Measurements from ENCODE around the gene SPAG16. TPM values are rescaled to one million over a fixed set of nuclear protein-coding genes. Genes with fewer than 3 reads are reported as not detected.
A peak's percentile ranks its signal among the peaks of the same experiment; 100 is the strongest.

Gene SPAG16
- total RNA-seq, 1 experiment from 2014 or later: 17.2 TPM

DNA sequence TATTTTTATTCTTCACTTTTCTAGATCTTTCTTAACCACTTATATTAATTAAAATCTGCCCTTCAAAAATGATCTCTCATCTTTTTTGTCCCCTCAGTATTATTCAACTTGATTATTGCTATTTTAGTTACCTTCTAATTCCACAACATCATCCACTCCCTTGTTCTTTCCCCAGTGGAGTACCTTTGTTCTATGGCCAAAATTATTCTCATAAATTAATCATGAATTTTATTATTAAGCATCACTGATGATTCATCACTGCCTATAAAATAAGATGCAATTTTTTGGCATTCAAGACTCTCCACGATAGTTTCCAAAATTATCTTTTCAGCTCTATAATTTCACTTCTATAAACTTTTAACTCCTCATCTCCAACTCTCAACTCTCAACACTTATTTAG, 505.7 kb downstream of the SPAG16 start:
- ATAC-seq (peak; percentile 53), DNase-seq (peak; percentile 51)
- Histone ChIP-seq H3K4me1 (ENCODE audit: insufficient read depth, low read length) (no peaks in the 10 kb centered on the region), H3K27me3 (ENCODE audit: low read length) (no peaks in the 10 kb centered on the region), H3K4me3 (ENCODE audit: low read length) (no peak overlapping the region), H4K20me1 (ENCODE audit: low read length) (no peaks in the 10 kb centered on the region), H3F3A (ENCODE audit: low read length, unreplicated experiment) (no peaks in the 10 kb centered on the region), H3K36me3 (ENCODE audit: low read depth, low read length) (no peaks in the 10 kb centered on the region), H3K9me2 (replicated peaks; ENCODE audit: low read length) (no peaks in the 10 kb centered on the region), H2AFZ (ENCODE audit: low read length) (no peak overlapping the region), H3K27ac (ENCODE audit: low read length) (no peak overlapping the region), H3K9ac (ENCODE audit: low read length) (no peak overlapping the region), H3K79me2 (ENCODE audit: low read length) (no peaks in the 10 kb centered on the region), H3K4me2 (ENCODE audit: low read length) (no peak overlapping the region), H3K9me3 (ENCODE audit: low read length) (no peaks in the 10 kb centered on the region)
- BruUV-seq (replicated peaks): no TSS peak
- TF ChIP-seq, protein P1, sequence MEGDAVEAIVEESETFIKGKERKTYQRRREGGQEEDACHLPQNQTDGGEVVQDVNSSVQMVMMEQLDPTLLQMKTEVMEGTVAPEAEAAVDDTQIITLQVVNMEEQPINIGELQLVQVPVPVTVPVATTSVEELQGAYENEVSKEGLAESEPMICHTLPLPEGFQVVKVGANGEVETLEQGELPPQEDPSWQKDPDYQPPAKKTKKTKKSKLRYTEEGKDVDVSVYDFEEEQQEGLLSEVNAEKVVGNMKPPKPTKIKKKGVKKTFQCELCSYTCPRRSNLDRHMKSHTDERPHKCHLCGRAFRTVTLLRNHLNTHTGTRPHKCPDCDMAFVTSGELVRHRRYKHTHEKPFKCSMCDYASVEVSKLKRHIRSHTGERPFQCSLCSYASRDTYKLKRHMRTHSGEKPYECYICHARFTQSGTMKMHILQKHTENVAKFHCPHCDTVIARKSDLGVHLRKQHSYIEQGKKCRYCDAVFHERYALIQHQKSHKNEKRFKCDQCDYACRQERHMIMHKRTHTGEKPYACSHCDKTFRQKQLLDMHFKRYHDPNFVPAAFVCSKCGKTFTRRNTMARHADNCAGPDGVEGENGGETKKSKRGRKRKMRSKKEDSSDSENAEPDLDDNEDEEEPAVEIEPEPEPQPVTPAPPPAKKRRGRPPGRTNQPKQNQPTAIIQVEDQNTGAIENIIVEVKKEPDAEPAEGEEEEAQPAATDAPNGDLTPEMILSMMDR (conservative IDR thresholded peaks at IDR 0.05; ENCODE audit: low read depth, low read length): no peak
- TF ChIP-seq EZH2 (IDR thresholded peaks at IDR 0.05; ENCODE audit: low read length, unreplicated experiment) (no peak), EZH2phosphoT487 (IDR thresholded peaks at IDR 0.05; ENCODE audit: borderline replicate concordance, low read length) (no peak)
- ChIA-PET CTCF (no interaction called here), POLR2A (ENCODE audit: unreplicated experiment) (interaction anchor here (0.6 kb wide), 1 partner anchor 147 kb away, joined by 3 read pairs; no protein-coding TSS in a partner anchor)
- intact Hi-C loops (cut with micrococcal nuclease): no loop called here

DNA sequence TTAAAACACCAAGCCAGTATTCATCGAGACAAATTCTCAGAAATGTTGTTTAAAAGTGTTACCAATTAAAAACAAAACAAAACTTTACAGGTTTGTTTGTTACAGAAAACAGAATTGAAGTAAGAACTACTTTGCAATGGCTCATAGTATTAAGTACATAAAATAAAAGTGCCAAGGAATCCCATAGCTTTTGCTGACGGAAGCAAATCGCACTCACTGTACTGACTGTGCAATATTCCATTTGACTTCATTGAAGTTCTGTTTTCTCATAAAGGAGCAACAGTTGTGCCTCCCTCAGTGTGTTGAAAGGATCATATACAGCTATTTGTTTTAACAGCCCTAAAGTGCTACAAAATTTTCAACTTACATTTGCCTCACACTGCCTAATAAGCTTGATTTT, 507.8 kb downstream of the SPAG16 start:
- H3K4me1 ChIP-seq (ENCODE audit: insufficient read depth, low read length): no peaks in the 10 kb centered on the region
- ChIA-PET CTCF (no interaction called here), POLR2A (ENCODE audit: unreplicated experiment) (no interaction called here)

DNA sequence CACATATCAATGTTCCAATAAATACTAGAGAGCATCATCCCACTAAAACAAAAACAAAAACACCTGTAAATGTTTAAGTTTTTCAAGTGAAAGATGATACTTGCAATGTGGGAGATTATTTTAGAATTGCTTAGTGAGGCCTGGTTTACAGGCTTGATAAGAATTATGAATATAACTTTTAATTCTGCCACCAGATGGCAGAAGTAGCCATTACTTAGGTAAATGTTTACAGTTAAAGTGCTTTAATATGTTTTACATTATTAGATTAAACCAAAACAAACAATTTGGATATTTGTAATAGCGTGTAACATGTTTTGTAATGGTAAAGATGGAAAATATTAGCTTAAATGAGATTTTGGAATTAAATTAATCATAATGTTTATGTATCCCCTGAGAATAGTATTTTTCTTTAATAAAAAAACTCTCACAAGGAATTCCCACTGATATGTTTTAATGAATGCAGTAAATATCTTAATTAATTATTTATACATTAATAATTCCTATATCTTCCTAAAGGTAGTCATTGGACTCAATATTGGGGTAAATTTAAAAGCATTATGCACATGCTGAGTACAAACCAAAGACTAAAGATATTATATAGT, 522.0 kb downstream of the SPAG16 start:
- intact Hi-C loops (cut with micrococcal nuclease): loop anchor here (1.0 to 10.0 kb wide), 9 partner anchors 129 to 1459 kb away; partner anchors contain the start of gene VWC2L
- BruUV-seq (replicated peaks): no TSS peak
- peak; percentile 71 for DNase-seq

More for the DNA sequence above, 507.8 kb downstream of the SPAG16 start:
- no peak overlapping the region for H3K9ac ChIP-seq (ENCODE audit: low read length)
- H3K4me2 ChIP-seq (ENCODE audit: low read length): no peak overlapping the region
- no peaks in the 10 kb centered on the region for H3K9me2 ChIP-seq (replicated peaks; ENCODE audit: low read length)
- TF ChIP-seq, protein P1 (conservative IDR thresholded peaks at IDR 0.05; ENCODE audit: low read depth, low read length): no peak
- no peak for TF ChIP-seq EZH2 (IDR thresholded peaks at IDR 0.05; ENCODE audit: low read length, unreplicated experiment)
- no peak for TF ChIP-seq EZH2phosphoT487 (IDR thresholded peaks at IDR 0.05; ENCODE audit: borderline replicate concordance, low read length)
- no peaks in the 10 kb centered on the region for H3K36me3 ChIP-seq (ENCODE audit: low read depth, low read length)
- DNase-seq (no peak), ATAC-seq (no peak)
- H3K9me3 ChIP-seq (ENCODE audit: low read length): no peaks in the 10 kb centered on the region
- intact Hi-C loops (cut with micrococcal nuclease): no loop called here
- H3F3A ChIP-seq (ENCODE audit: low read length, unreplicated experiment): no peaks in the 10 kb centered on the region
- no peak overlapping the region for H3K27ac ChIP-seq (ENCODE audit: low read length)
- H3K27me3 ChIP-seq (ENCODE audit: low read length): no peaks in the 10 kb centered on the region
- no peaks in the 10 kb centered on the region for H3K79me2 ChIP-seq (ENCODE audit: low read length)
- H2AFZ ChIP-seq (ENCODE audit: low read length): no peak overlapping the region
- BruUV-seq (replicated peaks): no TSS peak
- no peak overlapping the region for H3K4me3 ChIP-seq (ENCODE audit: low read length)
- H4K20me1 ChIP-seq (ENCODE audit: low read length): no peaks in the 10 kb centered on the region

More for the DNA sequence above, 522.0 kb downstream of the SPAG16 start:
- no peak overlapping the region for H3K4me3 ChIP-seq (ENCODE audit: low read length)
- no peaks in the 10 kb centered on the region for H4K20me1 ChIP-seq (ENCODE audit: low read length)
- CTCF ChIA-PET: no interaction called here
- H3K9ac ChIP-seq (ENCODE audit: low read length): no peak overlapping the region
- no peaks in the 10 kb centered on the region for H3K27me3 ChIP-seq (ENCODE audit: low read length)
- H2AFZ ChIP-seq (ENCODE audit: low read length): no peak overlapping the region
- no peaks in the 10 kb centered on the region for H3K9me2 ChIP-seq (replicated peaks; ENCODE audit: low read length)
- no peak for TF ChIP-seq EZH2 (IDR thresholded peaks at IDR 0.05; ENCODE audit: low read length, unreplicated experiment)
- TF ChIP-seq, protein P1 (conservative IDR thresholded peaks at IDR 0.05; ENCODE audit: low read depth, low read length): peak; percentile 73
- POLR2A ChIA-PET (ENCODE audit: unreplicated experiment): no interaction called here
- no peaks in the 10 kb centered on the region for H3K4me1 ChIP-seq (ENCODE audit: insufficient read depth, low read length)
- ATAC-seq: no peak; the same call in 1 of the 2 replicates
- no peaks in the 10 kb centered on the region for H3K79me2 ChIP-seq (ENCODE audit: low read length)
- H3K36me3 ChIP-seq (ENCODE audit: low read depth, low read length): no peaks in the 10 kb centered on the region
- no peak overlapping the region for H3K27ac ChIP-seq (ENCODE audit: low read length)
- no peak overlapping the region for H3K4me2 ChIP-seq (ENCODE audit: low read length)
- H3F3A ChIP-seq (ENCODE audit: low read length, unreplicated experiment): no peaks in the 10 kb centered on the region
- H3K9me3 ChIP-seq (ENCODE audit: low read length): no peaks in the 10 kb centered on the region
